Measurements from ENCODE around the gene ABHD2. TPM values are rescaled to one million over a fixed set of nuclear protein-coding genes. Genes with fewer than 3 reads are reported as not detected.

ABHD2 gene
- total RNA-seq, 1 donor from 2014 or later: 32.3 TPM

DNA sequence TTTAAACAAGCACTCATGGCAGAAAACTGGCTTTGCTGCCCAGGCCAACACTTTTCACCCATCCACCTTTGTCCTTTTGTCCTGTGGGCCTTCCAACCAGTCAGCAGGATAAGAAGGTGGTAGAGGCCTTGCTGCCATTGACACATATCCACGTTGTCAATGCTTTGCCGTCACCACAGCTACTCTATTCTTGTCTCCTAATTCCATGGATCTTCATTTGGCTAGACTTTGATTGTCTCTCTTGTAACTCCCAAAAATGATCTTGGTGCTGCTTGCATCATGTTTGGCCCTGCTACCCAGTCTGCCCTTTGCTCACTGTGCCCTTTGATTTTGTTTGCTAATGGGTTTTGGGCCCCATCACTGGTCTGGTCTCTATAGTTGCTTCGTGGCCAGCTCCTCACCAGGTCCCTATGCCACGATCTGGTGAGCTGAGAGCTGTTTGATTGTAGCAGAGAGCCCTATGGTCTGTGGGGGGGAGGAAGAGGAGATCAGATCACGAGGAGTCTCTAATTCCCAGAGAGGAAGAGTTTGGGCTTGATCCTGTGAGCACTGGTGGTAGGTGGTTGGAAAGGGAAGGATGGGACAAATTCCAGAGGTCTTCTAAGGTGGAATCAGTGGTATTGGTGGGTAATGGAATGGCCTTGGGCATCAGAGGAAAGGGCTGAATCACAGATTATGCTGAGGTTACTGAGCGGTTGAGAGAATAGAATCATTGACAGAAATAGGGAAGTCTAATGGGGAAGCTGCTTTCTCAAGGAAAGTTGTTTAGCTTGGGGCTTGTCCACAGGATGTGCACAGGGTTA is 40.3 kb downstream of the ABHD2 start:
- Mint-ChIP-seq H3K4me1 (ENCODE audit: unreplicated experiment) (peaks cover 22% of the 10 kb centered on the region), H3K27ac (ENCODE audit: unreplicated experiment) (no peak overlapping the region), H3K27me3 (ENCODE audit: unreplicated experiment) (peaks cover 1% of the 10 kb centered on the region), H3K9me3 (ENCODE audit: unreplicated experiment) (no peaks in the 10 kb centered on the region), H3K4me3 (ENCODE audit: unreplicated experiment) (no peak overlapping the region), H3K36me3 (ENCODE audit: low read depth, unreplicated experiment) (no peaks in the 10 kb centered on the region)
- TF ChIP-seq, protein P1, sequence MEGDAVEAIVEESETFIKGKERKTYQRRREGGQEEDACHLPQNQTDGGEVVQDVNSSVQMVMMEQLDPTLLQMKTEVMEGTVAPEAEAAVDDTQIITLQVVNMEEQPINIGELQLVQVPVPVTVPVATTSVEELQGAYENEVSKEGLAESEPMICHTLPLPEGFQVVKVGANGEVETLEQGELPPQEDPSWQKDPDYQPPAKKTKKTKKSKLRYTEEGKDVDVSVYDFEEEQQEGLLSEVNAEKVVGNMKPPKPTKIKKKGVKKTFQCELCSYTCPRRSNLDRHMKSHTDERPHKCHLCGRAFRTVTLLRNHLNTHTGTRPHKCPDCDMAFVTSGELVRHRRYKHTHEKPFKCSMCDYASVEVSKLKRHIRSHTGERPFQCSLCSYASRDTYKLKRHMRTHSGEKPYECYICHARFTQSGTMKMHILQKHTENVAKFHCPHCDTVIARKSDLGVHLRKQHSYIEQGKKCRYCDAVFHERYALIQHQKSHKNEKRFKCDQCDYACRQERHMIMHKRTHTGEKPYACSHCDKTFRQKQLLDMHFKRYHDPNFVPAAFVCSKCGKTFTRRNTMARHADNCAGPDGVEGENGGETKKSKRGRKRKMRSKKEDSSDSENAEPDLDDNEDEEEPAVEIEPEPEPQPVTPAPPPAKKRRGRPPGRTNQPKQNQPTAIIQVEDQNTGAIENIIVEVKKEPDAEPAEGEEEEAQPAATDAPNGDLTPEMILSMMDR (IDR thresholded peaks at IDR 0.05; ENCODE audit: unreplicated experiment): no peak
- no peak for DNase-seq (ENCODE audit: low spot score)

DNA sequence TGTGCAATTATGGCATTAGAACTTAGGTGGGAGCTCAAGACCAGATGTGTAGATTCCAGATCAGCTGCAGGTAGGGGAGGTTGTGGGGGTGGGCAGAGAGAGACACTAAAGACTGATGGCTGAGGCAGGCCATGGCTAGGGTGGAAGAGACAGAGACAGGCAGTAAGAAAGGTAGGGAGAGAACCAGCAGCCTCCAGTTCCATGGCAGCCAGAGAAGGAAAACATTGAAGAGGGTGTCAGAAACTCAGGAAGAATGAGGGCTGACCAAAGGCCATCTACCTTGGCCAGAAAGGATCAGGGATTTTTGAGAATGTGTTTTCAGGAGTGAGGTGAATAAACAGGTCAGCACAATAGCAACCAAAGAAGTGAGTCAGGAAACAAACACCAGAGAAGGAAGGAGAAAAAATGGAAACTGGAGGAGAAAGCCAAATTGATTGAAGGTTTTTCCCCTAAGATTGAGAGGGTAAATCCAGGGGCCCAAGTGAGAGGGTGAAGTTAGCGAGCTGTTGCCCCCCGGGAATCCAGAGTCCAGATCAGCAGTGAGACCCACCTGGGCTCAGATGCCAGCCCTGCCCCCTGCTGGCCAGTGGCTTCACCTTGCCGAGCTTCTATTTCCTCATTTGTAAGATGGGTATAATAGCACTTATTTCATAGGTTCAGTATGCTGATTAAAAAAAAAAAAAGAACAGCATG is 41.0 kb downstream of the ABHD2 start:
- no peaks in the 10 kb centered on the region for H3K9me3 Mint-ChIP-seq (ENCODE audit: unreplicated experiment)
- H3K27me3 Mint-ChIP-seq (ENCODE audit: unreplicated experiment): peaks cover 1% of the 10 kb centered on the region
- H3K4me1 Mint-ChIP-seq (ENCODE audit: unreplicated experiment): peaks cover 23% of the 10 kb centered on the region
- TF ChIP-seq, protein P1 (IDR thresholded peaks at IDR 0.05; ENCODE audit: unreplicated experiment): peak; percentile 81
- no peak overlapping the region for H3K4me3 Mint-ChIP-seq (ENCODE audit: unreplicated experiment)
- peak; percentile 51 for DNase-seq (ENCODE audit: low spot score)
- no peaks in the 10 kb centered on the region for H3K36me3 Mint-ChIP-seq (ENCODE audit: low read depth, unreplicated experiment)
- H3K27ac Mint-ChIP-seq (ENCODE audit: unreplicated experiment): no peak overlapping the region

DNA sequence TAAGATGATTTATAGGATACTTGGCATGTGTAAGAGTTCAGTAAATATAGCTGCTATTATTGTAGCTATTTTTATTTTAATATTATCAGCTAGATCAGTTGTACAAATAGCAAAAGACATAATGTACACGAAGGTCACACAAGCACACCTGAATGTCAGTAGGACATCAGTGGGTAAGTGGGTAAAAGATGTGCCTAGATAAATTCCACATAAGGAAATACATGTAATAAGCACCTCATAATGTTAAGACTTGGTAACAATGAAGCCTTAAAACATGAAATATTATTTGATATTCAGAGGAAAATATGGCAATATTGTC is 41.5 kb downstream of the ABHD2 start:
- no peaks in the 10 kb centered on the region for H3K9me3 Mint-ChIP-seq (ENCODE audit: unreplicated experiment)
- no peaks in the 10 kb centered on the region for H3K36me3 Mint-ChIP-seq (ENCODE audit: low read depth, unreplicated experiment)
- DNase-seq (ENCODE audit: low spot score): no peak
- no peak overlapping the region for H3K27ac Mint-ChIP-seq (ENCODE audit: unreplicated experiment)
- peaks cover 1% of the 10 kb centered on the region for H3K27me3 Mint-ChIP-seq (ENCODE audit: unreplicated experiment)
- no peak overlapping the region for H3K4me3 Mint-ChIP-seq (ENCODE audit: unreplicated experiment)
- TF ChIP-seq, protein P1 (IDR thresholded peaks at IDR 0.05; ENCODE audit: unreplicated experiment): no peak
- peaks cover 23% of the 10 kb centered on the region for H3K4me1 Mint-ChIP-seq (ENCODE audit: unreplicated experiment)

DNA sequence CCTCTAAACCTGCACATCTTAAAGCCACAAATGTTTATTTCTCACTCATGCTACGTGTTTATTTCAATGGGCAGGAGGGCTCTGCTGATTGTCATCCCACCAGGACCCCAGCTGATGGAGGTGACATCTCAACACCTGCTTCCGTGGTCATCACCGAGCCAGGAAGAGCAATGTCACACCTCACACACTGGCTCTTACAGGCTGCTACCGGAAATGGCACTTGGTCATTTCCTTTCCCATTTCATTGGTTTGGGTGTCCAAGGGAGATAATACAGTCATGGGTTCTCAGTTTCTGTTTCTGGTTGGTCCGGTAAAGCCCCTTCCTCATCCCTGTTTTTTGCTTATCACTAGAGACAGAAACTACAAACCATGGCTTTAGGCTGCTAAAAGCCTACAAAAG is 41.9 kb downstream of the ABHD2 start:
- Mint-ChIP-seq H3K27me3 (ENCODE audit: unreplicated experiment) (peaks cover 1% of the 10 kb centered on the region), H3K4me1 (ENCODE audit: unreplicated experiment) (peaks cover 23% of the 10 kb centered on the region), H3K36me3 (ENCODE audit: low read depth, unreplicated experiment) (no peaks in the 10 kb centered on the region), H3K4me3 (ENCODE audit: unreplicated experiment) (no peak overlapping the region), H3K27ac (ENCODE audit: unreplicated experiment) (peak overlapping the region; percentile 7), H3K9me3 (ENCODE audit: unreplicated experiment) (no peaks in the 10 kb centered on the region)
- DNase-seq (ENCODE audit: low spot score): no peak
- TF ChIP-seq, protein P1 (IDR thresholded peaks at IDR 0.05; ENCODE audit: unreplicated experiment): no peak

DNA sequence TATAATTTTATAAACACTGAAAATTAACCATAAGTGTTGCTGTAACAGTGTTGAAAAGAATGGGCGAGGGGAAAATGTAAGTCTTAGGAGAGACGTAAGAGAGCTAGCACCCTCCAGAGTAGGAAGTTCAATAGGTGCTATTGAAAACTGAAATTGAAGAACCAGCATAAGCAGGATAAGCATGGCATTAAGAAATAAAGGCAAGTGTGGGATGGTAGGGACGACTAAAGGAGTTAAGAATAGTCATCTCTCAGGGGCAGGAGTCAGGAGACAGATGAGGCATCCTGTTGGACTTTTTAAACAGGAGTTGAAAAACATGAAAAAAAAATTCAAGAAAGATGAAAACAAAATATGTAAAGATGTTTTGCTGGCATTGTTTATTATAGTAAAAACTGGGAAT is 43.5 kb downstream of the ABHD2 start:
- no peaks in the 10 kb centered on the region for H3K9me3 Mint-ChIP-seq (ENCODE audit: unreplicated experiment)

More for the DNA sequence above, 43.5 kb downstream of the ABHD2 start:
- Mint-ChIP-seq H3K4me3 (ENCODE audit: unreplicated experiment) (no peak overlapping the region), H3K27me3 (ENCODE audit: unreplicated experiment) (no peaks in the 10 kb centered on the region), H3K4me1 (ENCODE audit: unreplicated experiment) (peaks cover 32% of the 10 kb centered on the region), H3K27ac (ENCODE audit: unreplicated experiment) (no peak overlapping the region), H3K36me3 (ENCODE audit: low read depth, unreplicated experiment) (no peaks in the 10 kb centered on the region)
- DNase-seq (ENCODE audit: low spot score): no peak
- TF ChIP-seq, protein P1 (IDR thresholded peaks at IDR 0.05; ENCODE audit: unreplicated experiment): no peak

Data from endothelial cell (in vitro differentiated cells).